Breast epithelium (tissue), 4 donors: ENCODE data around the gene PITPNM3. TPM values are rescaled to one million over a fixed set of nuclear protein-coding genes. Genes with fewer than 3 reads are reported as not detected.

Source experiments
- DNase-seq, 2 donors: peaks; one replicate each; pipeline ENCODE4 v3.0.0-alpha.2; 2019; ENCODE audit warnings: low spot score in 2 of 2
- H3K27ac ChIP-seq, 2 donors: fragments of 200-600 bp; sonication (generic) in 1 of 2; one replicate each; pipeline ENCODE4 v1.5.1; 2016 to 2019; ENCODE audit warnings: mild to moderate bottlenecking in 1 of 2
- H3K27me3 ChIP-seq, 2 donors: fragments of 200-600 bp; sonication (generic) in 1 of 2; one replicate each; pipeline versions ENCODE4 v1.5.1 to v1.6.0; 2017 to 2019; ENCODE audit warnings: control low read depth in 1 of 2, mild to moderate bottlenecking in 1 of 2
- H3K36me3 ChIP-seq: fragments of 200-600 bp; one replicate; pipeline ENCODE4 v1.5.1; 2019
- H3K4me1 ChIP-seq, 2 donors: fragments of 200-600 bp; sonication (generic); one replicate each; pipeline ENCODE4 v1.5.1; 2016 to 2019; ENCODE audit warnings: control low read depth in 1 of 2
- H3K4me3 ChIP-seq, 3 donors: fragments of 200-600 bp; sonication (generic); 1 replicate in 2 of 3; 2 replicates in 1 of 3; pipeline ENCODE4 v1.5.1; 2016 to 2019; ENCODE audit warnings: mild to moderate bottlenecking in 3 of 3, moderate library complexity in 2 of 3
- H3K9me3 ChIP-seq, 2 donors: fragments of 200-600 bp; sonication (generic) in 1 of 2; one replicate each; pipeline ENCODE4 v1.5.1; 2016 to 2019; ENCODE audit warnings: control low read depth in 1 of 2
- POLR2A ChIP-seq: fragments of 450-650 bp; IDR thresholded peaks from one replicate; pipeline ENCODE4 v1.6.1; 2016; ENCODE audit warnings: antibody characterized with exemption, mild to moderate bottlenecking, moderate library complexity
- POLR2AphosphoS5 ChIP-seq, 3 donors: sonication (generic); formaldehyde crosslinking; IDR thresholded peaks; one replicate each; pipeline ENCODE4 v1.6.1; 2017; ENCODE audit warnings: antibody characterized with exemption in 3 of 3
- intact Hi-C: fragments of 100-400 bp; cut with DNase I; formaldehyde crosslinking; loops from one replicate; pipeline ENCODE4 v1.15.1; 2023; ENCODE audit warnings: low total_unique reads
- total RNA-seq, 3 donors: library from RNA; depleted of rRNA; stranded (reverse); fragments of >200 nt; gene quantifications; one replicate each; pipeline ENCODE4 v1.1.0, GENCODE V29; 2016
- TF ChIP-seq, protein P1 (sequence below), 3 donors: fragments of 450-650 bp; IDR thresholded peaks; one replicate each; pipeline ENCODE4 v1.5.1; 2016 to 2017; ENCODE audit warnings: antibody characterized with exemption in 3 of 3, mild to moderate bottlenecking in 3 of 3, moderate library complexity in 3 of 3

The PITPNM3 gene
- total RNA-seq, 3 donors from 2014 or later = 1.6 to 1.8 (median 1.6) TPM

DNA sequence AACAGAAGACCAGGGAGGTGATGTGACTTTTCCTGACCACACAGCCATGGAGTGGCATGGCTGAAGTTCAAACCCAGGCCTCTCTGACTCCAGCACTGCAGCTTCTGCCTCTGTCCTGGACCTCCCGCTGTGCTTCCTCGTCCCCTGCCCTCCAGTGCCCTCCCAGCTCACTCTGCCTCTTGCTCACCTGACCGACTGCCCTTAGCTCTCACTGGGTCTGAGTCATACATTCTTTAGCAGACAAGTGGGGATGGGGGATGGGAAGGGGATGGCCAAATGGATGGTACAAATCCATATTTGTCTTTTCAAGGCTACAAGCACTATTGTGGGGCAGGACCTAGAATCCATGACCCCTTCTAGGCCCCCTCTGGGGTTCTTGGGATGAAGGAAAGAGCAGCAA lies 33.0 kb downstream of the PITPNM3 start:
- TF ChIP-seq, protein P1, sequence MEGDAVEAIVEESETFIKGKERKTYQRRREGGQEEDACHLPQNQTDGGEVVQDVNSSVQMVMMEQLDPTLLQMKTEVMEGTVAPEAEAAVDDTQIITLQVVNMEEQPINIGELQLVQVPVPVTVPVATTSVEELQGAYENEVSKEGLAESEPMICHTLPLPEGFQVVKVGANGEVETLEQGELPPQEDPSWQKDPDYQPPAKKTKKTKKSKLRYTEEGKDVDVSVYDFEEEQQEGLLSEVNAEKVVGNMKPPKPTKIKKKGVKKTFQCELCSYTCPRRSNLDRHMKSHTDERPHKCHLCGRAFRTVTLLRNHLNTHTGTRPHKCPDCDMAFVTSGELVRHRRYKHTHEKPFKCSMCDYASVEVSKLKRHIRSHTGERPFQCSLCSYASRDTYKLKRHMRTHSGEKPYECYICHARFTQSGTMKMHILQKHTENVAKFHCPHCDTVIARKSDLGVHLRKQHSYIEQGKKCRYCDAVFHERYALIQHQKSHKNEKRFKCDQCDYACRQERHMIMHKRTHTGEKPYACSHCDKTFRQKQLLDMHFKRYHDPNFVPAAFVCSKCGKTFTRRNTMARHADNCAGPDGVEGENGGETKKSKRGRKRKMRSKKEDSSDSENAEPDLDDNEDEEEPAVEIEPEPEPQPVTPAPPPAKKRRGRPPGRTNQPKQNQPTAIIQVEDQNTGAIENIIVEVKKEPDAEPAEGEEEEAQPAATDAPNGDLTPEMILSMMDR (IDR thresholded peaks at IDR 0.05) = no peak
- TF ChIP-seq POLR2A (no peak), POLR2AphosphoS5 (IDR thresholded peaks at IDR 0.05) (no peak)
- H3K27ac ChIP-seq = no peak overlapping the region
- H3K4me3 ChIP-seq = no peak overlapping the region
- no peaks in the 10 kb centered on the region for H3K27me3 ChIP-seq
- intact Hi-C loops = no loop called here
- H3K36me3 ChIP-seq = no peaks in the 10 kb centered on the region
- DNase-seq = no peak
- H3K4me1 ChIP-seq = no peaks in the 10 kb centered on the region
- H3K9me3 ChIP-seq = no peaks in the 10 kb centered on the region

- no peak for DNase-seq
- Histone ChIP-seq H3K27me3 (no peaks in the 10 kb centered on the region), H3K9me3 (no peaks in the 10 kb centered on the region), H3K4me3 (no peak overlapping the region), H3K27ac (no peak overlapping the region), H3K36me3 (no peaks in the 10 kb centered on the region), H3K4me1 (no peaks in the 10 kb centered on the region)
- no peak for TF ChIP-seq POLR2A
- no peak for TF ChIP-seq POLR2AphosphoS5 (IDR thresholded peaks at IDR 0.05)
- TF ChIP-seq, protein P1 (IDR thresholded peaks at IDR 0.05) = no peak
- intact Hi-C loops = no loop called here
Observed at GRCh38 chr17:6521586-6521985, 34.8 kb downstream of the PITPNM3 start.

DNA sequence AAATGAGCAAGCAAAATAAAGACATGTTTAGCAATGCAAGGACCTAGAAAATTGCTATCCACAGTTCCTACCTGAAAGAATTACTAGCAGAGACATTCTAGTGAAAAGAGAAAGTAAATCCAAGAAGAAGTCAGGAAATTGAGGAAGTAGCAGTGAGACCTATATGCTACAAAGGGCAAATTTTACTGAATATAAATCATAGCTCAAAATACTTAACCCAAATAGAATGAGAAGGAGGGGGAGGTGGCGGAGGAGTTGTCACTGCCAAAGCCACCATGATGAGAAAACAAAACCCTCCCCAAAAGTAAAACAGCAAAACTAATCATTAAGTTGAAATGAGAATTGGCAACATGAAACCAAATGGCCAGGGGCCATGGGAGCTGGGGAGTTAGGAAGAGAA lies 39.3 kb downstream of the PITPNM3 start:
- Histone ChIP-seq H3K27ac (no peak overlapping the region), H3K4me3 (no peak overlapping the region), H3K27me3 (no peaks in the 10 kb centered on the region), H3K9me3 (no peaks in the 10 kb centered on the region), H3K4me1 (no peaks in the 10 kb centered on the region), H3K36me3 (no peaks in the 10 kb centered on the region)
- intact Hi-C loops = no loop called here
- DNase-seq = no peak
- TF ChIP-seq POLR2A (no peak), POLR2AphosphoS5 (IDR thresholded peaks at IDR 0.05) (no peak)
- TF ChIP-seq, protein P1 (IDR thresholded peaks at IDR 0.05) = no peak

- Histone ChIP-seq H3K9me3 (no peaks in the 10 kb centered on the region), H3K36me3 (no peaks in the 10 kb centered on the region), H3K27ac (no peak overlapping the region), H3K4me3 (no peak overlapping the region), H3K4me1 (no peaks in the 10 kb centered on the region), H3K27me3 (no peaks in the 10 kb centered on the region)
- TF ChIP-seq POLR2A (no peak), POLR2AphosphoS5 (IDR thresholded peaks at IDR 0.05) (no peak)
- TF ChIP-seq, protein P1 (IDR thresholded peaks at IDR 0.05) = no peak
- intact Hi-C loops = no loop called here
- DNase-seq = no peak
Observed at GRCh38 chr17:6514371-6514770, 42.0 kb downstream of the PITPNM3 start.

DNA sequence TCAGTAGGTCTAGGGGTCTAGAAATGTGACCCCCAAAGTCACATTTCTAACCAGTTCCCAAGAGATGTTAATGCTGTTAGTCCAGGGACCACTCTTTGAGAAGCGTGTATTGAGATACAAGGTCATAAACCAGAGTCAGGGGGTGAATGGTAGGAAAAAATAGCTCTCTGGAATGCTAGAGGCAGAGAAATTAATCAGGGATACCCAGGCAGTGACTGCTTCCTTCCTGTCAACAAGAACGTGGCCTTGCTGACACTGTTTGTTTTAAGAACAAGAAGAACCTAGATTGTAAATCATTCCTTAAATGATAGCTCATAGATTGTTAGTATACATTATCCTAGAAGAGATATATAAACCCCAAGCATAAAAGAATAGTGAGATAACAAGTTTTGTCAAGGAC lies 43.8 kb downstream of the PITPNM3 start:
- intact Hi-C loops = no loop called here
- no peak for DNase-seq
- no peaks in the 10 kb centered on the region for H3K36me3 ChIP-seq
- H3K27ac ChIP-seq = no peak overlapping the region
- H3K27me3 ChIP-seq = no peaks in the 10 kb centered on the region
- no peak for TF ChIP-seq POLR2A
- TF ChIP-seq POLR2AphosphoS5 (IDR thresholded peaks at IDR 0.05) = no peak
- TF ChIP-seq, protein P1 (IDR thresholded peaks at IDR 0.05) = no peak
- no peaks in the 10 kb centered on the region for H3K9me3 ChIP-seq
- no peak overlapping the region for H3K4me3 ChIP-seq
- no peaks in the 10 kb centered on the region for H3K4me1 ChIP-seq
